Esophagus squamous epithelium (tissue), 5 donors: ENCODE results near the gene KCNJ6. TPM values are rescaled to one million over a fixed set of nuclear protein-coding genes. Genes with fewer than 3 reads are reported as not detected.

ENCODE experiments used
- DNase-seq: peaks from one replicate; lab custom pipeline; 2025; lab: John Stamatoyannopoulos, UW
- H3K27ac ChIP-seq, 4 donors: fragments of 200-600 bp; sonication (generic); one replicate each; pipeline ENCODE4 v1.5.1; 2016 to 2019; ENCODE audit warnings: mild to moderate bottlenecking in 1 of 4
- H3K27me3 ChIP-seq, 4 donors: fragments of 200-600 bp; sonication (generic); 1 replicate in 3 of 4; 2 replicates in 1 of 4; pipeline versions ENCODE4 v1.5.1 to v1.6.0; 2017 to 2021; ENCODE audit warnings: antibody characterized with exemption in 1 of 4
- H3K36me3 ChIP-seq, 3 donors: fragments of 200-600 bp; sonication (generic); one replicate each; pipeline ENCODE4 v1.5.1; 2016 to 2019
- H3K4me1 ChIP-seq, 3 donors: fragments of 200-600 bp; sonication (generic); one replicate each; pipeline ENCODE4 v1.5.1; 2017 to 2019
- H3K4me3 ChIP-seq, 4 donors: fragments of 200-600 bp; sonication (generic); 1 replicate in 3 of 4; 2 replicates in 1 of 4; pipeline ENCODE4 v1.5.1; 2016 to 2019; ENCODE audit warnings: mild to moderate bottlenecking in 2 of 4, moderate library complexity in 1 of 4
- H3K9me3 ChIP-seq, 3 donors: fragments of 200-600 bp; sonication (generic); one replicate each; pipeline ENCODE4 v1.5.1; 2016 to 2019
- CTCF ChIP-seq, 6 experiments: fragments of 450-650 bp in 4 of 6; fragments of 200-600 bp in 2 of 6; sonication (generic) in 2 of 6; IDR thresholded peaks; one replicate each; pipeline ENCODE4 v1.5.1; 2016 to 2019; ENCODE audit warnings: antibody characterized with exemption in 6 of 6, mild to moderate bottlenecking in 4 of 6, moderate library complexity in 4 of 6
- POLR2A ChIP-seq, 4 donors: fragments of 450-650 bp; IDR thresholded peaks; one replicate each; pipeline ENCODE4 v1.6.1; 2017; ENCODE audit warnings: antibody characterized with exemption in 4 of 4, mild to moderate bottlenecking in 4 of 4, moderate library complexity in 3 of 4
- WGBS, 2 donors: methylation state at CpG; one replicate each; pipeline ENCODE4 v1.1.5; 2018; 5-methylcytosine and 5-hydroxymethylcytosine counted together
- intact Hi-C: fragments of 100-400 bp; cut with DNase I; formaldehyde crosslinking; loops from one replicate; pipeline ENCODE4 v1.15.0; 2022
- total RNA-seq, 4 donors: library from RNA; depleted of rRNA; stranded (reverse); fragments of >200 nt; gene quantifications; one replicate each; pipeline ENCODE4 v1.1.0, GENCODE V29; 2016
- donor health status: DM: yes; HTN: yes; CAD: no.

The KCNJ6 gene
- total RNA-seq, 4 donors from 2014 or later = not detected

GRCh38 chr21:37636152-37636860, 280.0 kb downstream of the KCNJ6 start:
- no peak for TF ChIP-seq POLR2A (IDR thresholded peaks at IDR 0.05)
- TF ChIP-seq CTCF (IDR thresholded peaks at IDR 0.05) = no peak
- H3K36me3 ChIP-seq = no peaks in the 10 kb centered on the region
- DNase-seq = no peak

GRCh38 chr21:37631319-37632117, 284.7 kb downstream of the KCNJ6 start:
- Histone ChIP-seq H3K27me3 (no peaks in the 10 kb centered on the region), H3K36me3 (no peaks in the 10 kb centered on the region), H3K9me3 (no peaks in the 10 kb centered on the region), H3K27ac (peak overlapping the region in 1 of 4 donors; percentile 36), H3K4me3 (no peak overlapping the region), H3K4me1 (peaks cover 0 to 35% (median 11%) of the 10 kb centered on the region in 3 donors)
- no peak for TF ChIP-seq POLR2A (IDR thresholded peaks at IDR 0.05)
- no peak for TF ChIP-seq CTCF (IDR thresholded peaks at IDR 0.05)
- no peak for DNase-seq
- intact Hi-C loops = no loop called here
- 23 to 31% methylated on average over 12 of the region's 12 CpGs for WGBS, 2 donors

More at GRCh38 chr21:37636152-37636860, 280.0 kb downstream of the KCNJ6 start:
- Histone ChIP-seq H3K27ac (peak overlapping the region in 1 of 4 donors; percentile 1), H3K27me3 (no peaks in the 10 kb centered on the region), H3K9me3 (no peaks in the 10 kb centered on the region), H3K4me1 (peaks cover 0 to 21% (median 6%) of the 10 kb centered on the region in 3 donors), H3K4me3 (no peak overlapping the region)
- 35 to 49% methylated on average over 8 of the region's 8 CpGs for WGBS, 2 donors
- intact Hi-C loops = no loop called here

- H3K9me3 ChIP-seq = no peaks in the 10 kb centered on the region
- H3K27me3 ChIP-seq = no peaks in the 10 kb centered on the region
- WGBS, 2 donors = 58 to 61% methylated on average over 2 of the region's 2 CpGs
- H3K4me3 ChIP-seq = no peak overlapping the region
- peaks cover 0 to 33% (median 8%) of the 10 kb centered on the region in 3 donors for H3K4me1 ChIP-seq
- no peak for DNase-seq
- no peaks in the 10 kb centered on the region for H3K36me3 ChIP-seq
- intact Hi-C loops = no loop called here
- peak overlapping the region in 1 of 4 donors; percentile 36 for H3K27ac ChIP-seq
- TF ChIP-seq CTCF (IDR thresholded peaks at IDR 0.05) (no peak), POLR2A (IDR thresholded peaks at IDR 0.05) (no peak)
Observed at GRCh38 chr21:37630872-37631271, 285.4 kb downstream of the KCNJ6 start.

GRCh38 chr21:37628362-37628761, 287.9 kb downstream of the KCNJ6 start:
- 87 to 91% methylated on average over 3 of the region's 3 CpGs for WGBS, 2 donors
- Histone ChIP-seq H3K4me3 (no peak overlapping the region), H3K27ac (no peak overlapping the region), H3K9me3 (no peaks in the 10 kb centered on the region), H3K4me1 (peaks cover 0 to 30% (median 7%) of the 10 kb centered on the region in 3 donors), H3K36me3 (no peaks in the 10 kb centered on the region), H3K27me3 (no peaks in the 10 kb centered on the region)
- intact Hi-C loops = no loop called here
- TF ChIP-seq POLR2A (IDR thresholded peaks at IDR 0.05) (no peak), CTCF (IDR thresholded peaks at IDR 0.05) (no peak)
- no peak for DNase-seq

- no peak for TF ChIP-seq CTCF (IDR thresholded peaks at IDR 0.05)
- no peak for TF ChIP-seq POLR2A (IDR thresholded peaks at IDR 0.05)
- H3K27ac ChIP-seq = no peak overlapping the region
- intact Hi-C loops = no loop called here
- no peak for DNase-seq
- H3K27me3 ChIP-seq = no peaks in the 10 kb centered on the region
- H3K36me3 ChIP-seq = no peaks in the 10 kb centered on the region
- H3K9me3 ChIP-seq = no peaks in the 10 kb centered on the region
- no peak overlapping the region for H3K4me3 ChIP-seq
- WGBS, 2 donors = 81 to 88% methylated on average over 2 of the region's 2 CpGs
- H3K4me1 ChIP-seq = peaks cover 0 to 38% (median 7%) of the 10 kb centered on the region in 3 donors
Observed at GRCh38 chr21:37627561-37627960, 288.7 kb downstream of the KCNJ6 start.
